Stimulated activated CD4-positive, alpha-beta T cell treated with anti-CD3 and anti-CD28 coated beads, Interleukin-1b, Interleukin-23, amount 100 ng/mL, for 48 hours (primary cell): ENCODE results near the gene ZNHIT2.

Experiments
- DNase-seq: peaks from one replicate; pipeline ENCODE4 v3.0.0-alpha.2; 2020

The ZNHIT2 gene

DNA sequence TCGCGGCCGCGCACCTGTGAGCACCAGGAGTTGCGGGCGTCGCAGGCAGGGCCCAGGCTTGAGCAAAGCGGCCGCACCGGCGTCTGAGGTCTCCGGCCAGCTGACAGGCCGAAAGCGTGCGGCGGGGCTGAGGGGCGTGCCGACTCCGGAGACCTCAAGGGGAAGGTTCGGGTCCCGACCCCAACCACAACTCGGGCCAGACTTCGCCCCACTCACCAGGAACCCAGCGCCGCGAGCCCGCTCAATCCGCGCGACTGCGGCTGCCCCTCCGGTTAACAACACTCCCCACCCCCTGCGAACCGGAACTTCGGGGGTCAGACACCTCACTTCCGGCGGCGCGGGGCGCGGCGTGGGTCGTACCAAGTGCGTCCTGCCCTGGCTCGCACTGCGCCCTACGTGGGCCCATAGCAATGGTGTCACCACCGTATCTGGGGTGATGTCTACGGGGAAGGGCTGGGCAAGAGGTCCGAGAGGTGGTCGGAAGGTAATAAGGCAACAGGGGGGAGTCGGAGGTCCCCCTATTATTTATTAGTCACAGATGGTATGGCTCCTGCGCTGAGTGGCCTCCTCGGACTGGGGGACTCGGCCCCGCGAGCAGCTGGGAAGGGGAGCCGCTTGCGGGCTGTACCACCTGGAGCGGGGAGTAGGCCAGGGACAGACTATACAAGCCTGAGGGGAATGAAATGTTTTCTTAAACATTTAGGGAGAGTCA, 16.9 kb upstream of the ZNHIT2 start, which contains the start of gene SYVN1:
SYVN1 (minus strand) TSS at position 280 of the 712 bp plus-strand sequence. CDS start 918 bp downstream, outside the sequence.
- peak; percentile 90 for DNase-seq

GRCh38 chr11:65133724-65134123, 16.2 kb upstream of the ZNHIT2 start:
- DNase-seq = no peak

- peak; percentile 70 for DNase-seq
Observed at GRCh38 chr11:65132988-65133700, 15.6 kb upstream of the ZNHIT2 start.

GRCh38 chr11:65132238-65132987, 14.9 kb upstream of the ZNHIT2 start:
- no peak for DNase-seq

DNA sequence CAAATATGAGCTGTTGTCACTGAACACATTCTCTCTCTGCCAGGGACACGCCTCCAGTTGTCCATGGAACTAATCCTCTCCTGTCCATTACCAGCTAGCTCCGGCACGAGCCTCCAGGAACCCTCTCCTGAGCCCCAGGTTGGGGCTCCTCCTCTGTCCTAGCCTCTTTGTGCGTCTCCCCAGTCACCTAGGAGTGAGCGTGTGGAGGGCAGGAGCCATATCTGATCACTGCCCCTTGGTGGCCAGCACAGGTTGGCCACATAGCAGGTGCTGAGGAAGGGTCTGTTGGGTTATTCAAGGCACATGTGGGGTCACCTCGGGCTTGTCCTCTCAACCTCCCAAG, 14.4 kb upstream of the ZNHIT2 start:
- no peak for DNase-seq

DNA sequence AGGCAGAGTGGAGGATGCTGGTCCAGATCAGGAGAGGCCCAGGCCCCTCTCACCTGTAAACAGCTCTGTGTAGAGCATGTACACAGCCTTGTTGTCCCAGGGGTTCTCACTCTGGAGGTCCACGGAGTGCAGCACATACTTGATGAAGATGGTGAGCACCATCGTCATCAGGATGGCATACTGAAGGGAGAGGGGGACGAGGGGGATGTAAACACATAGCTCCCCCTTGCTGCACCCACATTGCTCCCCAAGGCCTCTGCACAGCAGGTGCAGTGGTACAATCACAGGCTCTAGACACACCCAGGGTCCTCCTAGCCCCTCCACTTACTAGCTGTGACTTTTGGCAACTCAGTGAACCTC, 13.9 kb upstream of the ZNHIT2 start:
- no peak for DNase-seq

- DNase-seq = no peak
Observed at GRCh38 chr11:65130631-65131416, 13.3 kb upstream of the ZNHIT2 start.

GRCh38 chr11:65129649-65130441, 12.3 kb upstream of the ZNHIT2 start:
- no peak for DNase-seq

DNA sequence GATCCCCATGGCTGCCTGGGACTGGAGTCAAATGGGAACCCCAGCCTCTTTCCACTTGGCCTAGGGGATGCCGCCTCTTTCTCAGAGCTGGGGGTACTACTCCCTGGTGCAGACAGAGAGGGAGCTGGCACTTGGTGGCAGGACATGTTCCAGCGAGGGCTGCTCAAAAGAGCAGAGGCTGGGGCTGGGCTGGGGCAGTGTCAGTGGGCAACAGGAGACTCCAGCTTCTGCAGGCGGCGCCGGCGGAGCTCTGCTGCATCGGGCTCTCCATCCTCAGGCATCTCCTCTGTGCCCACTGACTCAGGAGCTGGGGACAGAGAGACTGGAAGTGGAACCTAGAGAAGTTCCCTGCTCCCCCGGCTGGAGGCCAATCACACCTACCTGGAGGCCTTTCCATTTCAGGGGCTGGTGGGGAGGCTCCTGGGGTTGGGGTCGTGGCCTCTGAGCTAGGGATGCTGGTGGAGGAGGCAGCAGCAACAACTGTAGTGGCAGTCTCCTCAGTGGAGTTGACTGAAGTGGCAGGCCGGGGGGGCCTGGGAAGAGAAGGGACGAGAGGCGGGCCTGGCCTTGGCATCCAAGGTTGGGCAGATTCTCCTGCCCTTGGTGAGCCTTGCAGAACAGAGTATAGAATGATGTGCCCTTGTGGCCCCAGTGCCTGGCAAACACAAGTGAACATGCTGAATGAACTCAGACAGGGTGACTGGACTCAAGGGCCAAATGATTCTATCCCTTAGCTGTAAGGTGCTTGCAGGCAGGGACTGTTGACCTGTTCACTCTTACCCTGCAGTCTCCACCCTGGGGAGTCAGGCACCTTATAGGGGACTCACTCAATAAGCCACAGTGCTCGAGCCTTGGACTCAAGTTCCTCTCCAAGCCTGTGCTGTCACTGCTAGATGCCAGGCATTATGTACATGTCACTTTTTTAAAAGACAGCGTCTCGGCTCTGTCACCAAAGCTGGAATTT, 11.0 kb upstream of the ZNHIT2 start:
- DNase-seq = no peak

DNA sequence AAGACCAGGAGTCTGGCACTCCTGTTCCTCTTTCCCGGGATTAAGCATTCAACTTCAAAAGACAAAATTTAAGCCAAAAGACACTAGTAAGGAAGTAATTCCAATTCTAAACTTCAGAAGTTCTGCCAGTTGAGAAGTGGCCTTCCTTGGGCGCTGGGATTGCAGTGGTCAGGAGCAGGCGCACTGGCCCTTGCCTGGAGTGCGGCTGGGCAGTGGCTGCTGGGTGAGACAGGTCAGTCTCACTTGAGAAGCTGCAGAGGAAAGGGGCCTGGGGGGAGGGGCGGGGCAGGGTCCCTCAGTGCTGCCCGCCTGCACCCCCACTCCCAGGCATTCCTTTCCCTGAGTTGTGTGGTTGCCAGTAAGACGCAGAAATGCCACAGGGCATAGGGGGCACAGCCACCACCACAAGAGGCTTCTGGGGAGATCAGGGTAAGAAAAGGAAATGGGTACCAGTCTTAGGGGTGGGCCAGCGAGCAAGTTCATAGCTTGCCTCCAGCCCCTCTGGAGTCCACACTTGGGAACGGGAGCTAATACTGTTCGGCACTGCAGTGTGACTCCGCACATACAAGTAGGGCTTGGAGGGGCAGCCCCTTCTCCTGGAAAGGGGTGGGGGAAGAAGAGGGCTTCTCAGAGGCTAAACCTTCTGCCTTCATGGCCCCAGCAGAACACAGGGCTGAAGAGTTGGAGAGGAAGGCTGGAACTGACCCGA, 10.1 kb upstream of the ZNHIT2 start:
- DNase-seq = no peak

DNA sequence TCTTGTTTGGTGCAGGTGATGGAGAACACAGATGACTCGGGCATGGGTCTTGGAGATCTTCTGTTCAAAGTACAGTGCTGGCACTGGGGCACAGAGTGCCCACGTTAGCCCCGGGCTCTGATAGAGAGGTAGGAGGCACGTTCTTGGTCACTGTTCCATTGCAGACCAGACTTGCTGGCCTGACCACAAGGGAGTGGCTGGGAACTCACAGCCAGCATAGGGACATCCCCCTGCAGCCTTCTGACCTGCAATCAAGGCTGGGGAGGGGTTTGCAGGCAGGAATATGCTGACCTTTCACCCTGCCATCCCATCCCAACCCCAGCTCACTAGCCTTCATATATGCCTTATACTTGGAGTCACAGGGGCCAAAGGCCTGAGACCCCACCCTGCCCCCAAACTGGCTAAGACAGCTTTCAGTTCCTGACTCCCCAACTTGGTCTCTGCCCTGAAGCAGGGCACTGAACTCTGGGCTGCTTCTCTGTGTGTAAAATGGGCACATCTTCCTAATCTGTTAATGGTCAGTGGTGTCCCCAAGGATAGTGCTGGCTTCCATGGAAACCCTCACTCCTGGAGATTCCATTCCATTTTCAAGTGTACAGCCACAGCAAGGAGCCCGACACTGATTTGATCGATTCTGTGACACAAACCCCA, 9.2 kb upstream of the ZNHIT2 start:
- no peak for DNase-seq

DNA sequence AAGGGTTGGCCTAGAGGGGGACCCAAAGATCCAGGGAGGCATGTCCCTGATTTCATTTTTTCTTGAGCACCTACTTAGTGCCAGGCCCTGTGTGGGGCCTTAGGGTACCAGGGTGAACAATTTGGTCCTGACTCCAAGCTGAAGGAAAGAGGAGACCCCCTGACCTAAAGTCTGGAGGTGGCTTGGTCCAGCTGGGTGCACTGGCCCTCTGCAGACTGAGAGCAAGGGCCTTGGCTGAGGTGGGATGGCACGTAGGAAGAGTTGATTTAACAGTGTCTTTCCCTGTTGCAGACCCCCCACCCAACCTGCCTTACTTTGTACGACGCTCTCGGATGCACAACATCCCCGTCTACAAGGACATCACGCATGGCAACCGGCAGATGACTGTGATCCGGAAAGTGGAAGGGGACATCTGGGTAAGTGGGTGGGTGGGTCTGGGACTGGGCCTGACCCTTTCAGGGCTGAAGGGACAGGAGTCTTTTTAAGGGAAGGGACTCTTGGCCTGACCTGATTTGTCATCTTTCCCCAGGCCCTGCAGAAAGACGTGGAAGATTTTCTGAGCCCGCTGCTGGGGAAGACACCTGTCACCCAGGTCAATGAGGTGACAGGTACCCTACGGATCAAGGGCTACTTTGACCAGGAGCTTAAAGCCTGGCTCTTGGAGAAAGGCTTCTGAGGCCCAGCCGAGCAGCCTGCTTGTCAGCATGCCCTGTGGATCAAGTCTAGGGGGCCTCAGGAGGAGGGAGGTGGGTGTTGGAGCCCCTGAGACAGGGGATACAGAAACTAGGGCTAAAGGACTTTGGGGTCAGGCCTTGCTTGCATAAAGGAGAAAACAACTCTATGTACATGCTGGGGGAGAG, 7.9 kb upstream of the ZNHIT2 start:
- no peak for DNase-seq

DNA sequence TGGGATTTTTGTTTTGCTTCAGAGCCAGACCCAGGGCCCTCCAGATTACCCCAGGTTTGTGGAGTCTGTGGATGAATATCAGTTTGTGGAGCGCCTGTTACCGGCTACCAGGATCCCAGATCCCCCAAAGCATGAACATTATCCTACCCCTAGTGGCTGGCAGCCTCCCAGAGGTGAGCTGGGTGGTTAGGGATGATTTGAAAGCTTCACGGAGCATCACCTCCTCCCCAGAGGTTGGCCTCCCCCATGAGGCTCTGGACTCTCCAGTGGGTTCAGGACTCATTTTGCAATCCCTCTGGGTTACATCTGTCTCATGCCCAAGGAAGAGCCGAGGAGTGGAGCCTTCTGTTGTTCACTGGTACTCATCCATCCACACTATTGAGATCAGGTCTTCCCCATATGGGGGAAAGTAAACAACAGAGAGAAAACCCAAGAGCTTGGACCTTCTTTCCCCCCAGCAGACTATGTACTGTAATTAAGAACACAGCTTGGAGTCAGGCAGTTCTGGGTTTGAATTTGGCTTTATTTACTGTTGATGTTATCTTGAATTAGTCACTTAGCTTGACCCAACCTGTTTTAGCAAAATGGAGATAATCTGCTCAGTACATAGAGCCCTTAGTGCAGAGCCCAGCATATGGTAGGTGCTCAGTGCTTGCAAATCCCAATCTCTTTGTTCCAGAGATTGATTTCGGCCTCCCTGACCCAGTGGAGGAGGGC, 7.1 kb upstream of the ZNHIT2 start:
- no peak for DNase-seq

- peak; percentile 99 for DNase-seq
Observed at GRCh38 chr11:65121865-65122696, 4.6 kb upstream of the ZNHIT2 start, which contains the start of the genes FAU and MRPL49. Gene FAU (minus strand): TSS chr11:65122134. CDS start chr11:65121813, 321 bp downstream. Gene MRPL49 (plus strand): TSS chr11:65122321. CDS start chr11:65122347, 26 bp downstream.

GRCh38 chr11:65121447-65121864, 4.0 kb upstream of the ZNHIT2 start:
- DNase-seq = peak; percentile 36

- no peak for DNase-seq
Observed at GRCh38 chr11:65120831-65121230, 3.3 kb upstream of the ZNHIT2 start.

GRCh38 chr11:65119670-65119995, 2.1 kb upstream of the ZNHIT2 start:
- DNase-seq = no peak
